GM10266 (cell line): ENCODE measurements around the gene NEK7.

ENCODE experiments used
- DNase-seq: peaks from one replicate; pipeline ENCODE4 v3.0.0; 2012; ENCODE audit errors: extremely low spot score
- CTCF ChIP-seq: IDR thresholded peaks from 2 replicates; pipeline ENCODE4 v1.5.1; 2012; ENCODE audit warnings: mild to moderate bottlenecking, low read depth; ENCODE audit not compliant: control insufficient read depth, insufficient read depth; ENCODE audit errors: missing control alignments

NEK7 gene

GRCh38 chr1:198179556-198179981 is 22.8 kb downstream of the NEK7 start:
- no peak for DNase-seq
- no peak for TF ChIP-seq CTCF

GRCh38 chr1:198183605-198184004 is 26.8 kb downstream of the NEK7 start:
- TF ChIP-seq CTCF, result no peak
- no peak for DNase-seq

- DNase-seq, result no peak
- TF ChIP-seq CTCF, result no peak
These were observed 27.7 kb downstream of the NEK7 start for GRCh38 chr1:198184516-198184915.

GRCh38 chr1:198185146-198185545 is 28.3 kb downstream of the NEK7 start:
- no peak for TF ChIP-seq CTCF
- no peak for DNase-seq

- no peak for TF ChIP-seq CTCF
- DNase-seq, result no peak
These were observed 29.0 kb downstream of the NEK7 start for GRCh38 chr1:198185759-198186158.

GRCh38 chr1:198186916-198187580 is 30.2 kb downstream of the NEK7 start:
- no peak for DNase-seq
- no peak for TF ChIP-seq CTCF

GRCh38 chr1:198187973-198188588 is 31.3 kb downstream of the NEK7 start:
- DNase-seq, result no peak
- no peak for TF ChIP-seq CTCF
